ENCODE data around the gene KIAA1549. TPM values are rescaled to one million over a fixed set of nuclear protein-coding genes. Genes with fewer than 3 reads are reported as not detected.

The KIAA1549 gene
- total and polyA plus RNA-seq, 2 of the 8 experiments (the other 6 are each of a cell fraction or from before 2014, with no cell fraction given) = 6.5 to 17.3 TPM

DNA sequence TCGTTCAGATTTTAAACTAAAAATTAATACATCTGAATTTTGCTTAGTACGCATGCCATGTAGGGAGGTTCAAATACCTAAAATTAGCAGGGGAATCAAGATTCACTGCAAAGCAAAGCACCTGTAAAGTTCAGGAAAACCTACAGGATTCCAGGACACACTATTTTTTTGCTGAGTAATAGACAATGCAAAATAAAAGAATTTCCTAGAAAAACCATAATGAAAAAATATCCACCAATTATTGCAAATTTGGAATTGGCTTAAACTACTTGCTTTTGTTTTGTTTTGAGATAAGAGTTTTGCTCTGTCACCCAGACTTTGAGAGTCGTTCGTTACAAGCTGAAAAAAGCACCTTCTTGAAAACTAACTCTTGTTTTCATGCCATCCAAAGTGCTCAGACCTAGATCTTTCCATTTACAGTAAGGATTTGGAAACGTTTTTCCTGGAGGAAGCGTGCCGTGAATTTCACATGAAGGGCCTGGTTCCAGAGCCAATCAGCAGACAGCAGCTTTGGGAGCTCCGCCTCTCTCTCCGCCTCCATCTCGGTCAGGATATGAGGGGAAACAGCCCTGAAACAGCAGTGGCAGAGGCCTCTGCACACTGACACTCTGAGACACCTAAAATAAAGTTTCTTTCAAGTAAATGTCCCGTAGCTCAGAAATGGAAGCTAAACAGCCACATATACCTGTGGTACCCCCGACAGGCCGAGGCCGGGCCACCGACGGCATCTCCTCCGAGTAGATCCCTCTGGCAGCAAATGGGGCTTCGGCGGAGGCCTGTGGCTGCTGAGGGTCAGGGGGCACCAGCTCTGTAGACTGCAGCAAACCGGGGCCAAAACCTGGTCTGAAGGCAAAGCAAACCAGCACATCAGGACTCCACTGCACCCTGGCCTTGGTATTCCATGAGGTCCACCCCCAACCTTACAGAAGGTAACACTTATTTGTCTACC is 137.3 kb downstream of the KIAA1549 start:
- Histone ChIP-seq H3K79me2 (ENCODE audit: control insufficient read depth in 1 of 2, insufficient read depth in 2 of 2, low read length in 2 of 2) (no peaks in the 10 kb centered on the region), H3K9ac (replicated peaks in 1 of 4; ENCODE audit: extremely low read depth in 1 of 4, low read depth in 3 of 4, low read length in 3 of 4) (no peak overlapping the region), H2BK12ac (ENCODE audit: low read depth, low read length) (peak overlapping the region; percentile 13; the same call in 1 of the 2 replicates), H3K9me3 (ENCODE audit: insufficient read depth in 2 of 2, low read depth in 1 of 2, low read length in 1 of 2) (no peaks in the 10 kb centered on the region), H2AFZ (ENCODE audit: low read length) (no peak overlapping the region), H3K23me2 (ENCODE audit: low read depth, low read length) (no peaks in the 10 kb centered on the region), H3K56ac (replicated peaks; ENCODE audit: insufficient read length, low read depth, low read length) (no peak overlapping the region), H2BK5ac (ENCODE audit: low read depth, low read length) (no peak overlapping the region), H2BK120ac (replicated peaks; ENCODE audit: low read depth, low read length) (no peak overlapping the region), H3K36me3 (ENCODE audit: control insufficient read depth in 2 of 4, insufficient read depth in 4 of 4, low read length in 3 of 4) (peaks cover 0 to 8% (median 0%) of the 10 kb centered on the region in 4 experiments; a peak in 1 of 8 replicates), H4K8ac (ENCODE audit: extremely low read depth, insufficient read depth, low read length) (no peak overlapping the region), H4K20me1 (replicated peaks in 1 of 2; ENCODE audit: control insufficient read depth in 1 of 2, insufficient read depth in 2 of 2, low read length in 2 of 2) (no peaks in the 10 kb centered on the region), H4K91ac (replicated peaks; ENCODE audit: insufficient read length, low read length) (no peak overlapping the region), H4K5ac (ENCODE audit: insufficient read length, low read depth, low read length) (no peak overlapping the region), H2BK15ac (ENCODE audit: low read length) (no peak overlapping the region), H3K27me3 (replicated peaks in 1 of 4; ENCODE audit: control insufficient read depth in 3 of 4, extremely low read depth in 1 of 4, insufficient read depth in 3 of 4, low read length in 3 of 4) (no peaks in the 10 kb centered on the region), H3K23ac (ENCODE audit: insufficient read length) (no peak overlapping the region), H3K18ac (ENCODE audit: extremely low read depth, low read length) (no peak overlapping the region), H3K79me1 (ENCODE audit: low read depth, low read length) (no peaks in the 10 kb centered on the region), H3K14ac (ENCODE audit: insufficient read length) (no peak overlapping the region), H3K4me1 (replicated peaks in 1 of 4; ENCODE audit: control insufficient read depth in 3 of 4, insufficient read depth in 4 of 4, low read length in 3 of 4) (peaks cover 0 to 5% (median 2%) of the 10 kb centered on the region in 4 experiments; a peak in 3 of 7 replicates), H2AK5ac (ENCODE audit: low read depth, low read length) (no peak overlapping the region), H3K4me3 (ENCODE audit: extremely low read depth in 1 of 4, insufficient read depth in 2 of 4, low read depth in 3 of 4, low read length in 4 of 4) (no peak overlapping the region), H3K27ac (ENCODE audit: low read depth, low read length) (no peak overlapping the region), H3K4ac (replicated peaks; ENCODE audit: insufficient read length, low read depth, low read length) (no peak overlapping the region), H3K4me2 (ENCODE audit: insufficient read depth in 1 of 2, low read depth in 2 of 2, low read length in 2 of 2) (no peak overlapping the region), H2BK20ac (ENCODE audit: low read length) (no peak overlapping the region)
- WGBS, 2 experiments (ENCODE audit: extremely low coverage in 1 of 2, insufficient coverage in 1 of 2, insufficient read length in 1 of 2, insufficient replicate concordance in 2 of 2, low coverage in 1 of 2, low lambda C conversion rate in 2 of 2, missing lambda C conversion rate in 1 of 2) = 92% methylated on average over 20 of the region's 20 CpGs; no CpG with 5 or more reads in 1 of the 2 experiments
- FAIRE-seq (no peak), DNase-seq (ENCODE audit: low read depth in 1 of 2, low spot score in 2 of 2) (peak in 1 of 2 experiments; percentile 53)
- CTCF ChIA-PET (ENCODE audit: partially characterized antibody) = no interaction called here
- POLR2A ChIA-PET (ENCODE audit: partially characterized antibody) = no interaction called here
- TF ChIP-seq POU5F1 (IDR thresholded peaks at IDR 0.05; ENCODE audit: low read depth, low read length) (no peak), SIX5 (IDR thresholded peaks at IDR 0.05; ENCODE audit: low read depth, low read length) (no peak), TCF12 (IDR thresholded peaks at IDR 0.05; ENCODE audit: low read depth, low read length) (no peak)

Measured in H1 (cell line).